Small intestine (tissue), 7 donors: ENCODE results near the gene INPP4B. TPM values are rescaled to one million over a fixed set of nuclear protein-coding genes. Genes with fewer than 3 reads are reported as not detected.

Experiments used
- DNase-seq, 2 donors: peaks; one replicate each; pipeline versions ENCODE4 v3.0.0 to v3.0.0-alpha.2; 2013
- FAIRE-seq: peaks from 2 replicates; lab custom pipeline; 2012; peaks lifted over from hg19 to GRCh38; lab: Jason Lieb, UNC
- H3K27ac ChIP-seq, 3 donors: one replicate each; pipeline ENCODE4 v1.5.1; 2013; ENCODE audit warnings: low read length in 2 of 3, mild to moderate bottlenecking in 2 of 3, control low read depth in 1 of 3, inconsistent platforms in 1 of 3, low read depth in 1 of 3, moderate library complexity in 1 of 3
- H3K27me3 ChIP-seq, 3 donors: one replicate each; pipeline ENCODE4 v1.6.1; 2013; ENCODE audit warnings: low read length in 3 of 3, inconsistent platforms in 1 of 3; ENCODE audit not compliant: control insufficient read depth in 3 of 3, insufficient read depth in 3 of 3
- H3K36me3 ChIP-seq, 3 donors: one replicate each; pipeline ENCODE4 v1.6.1; 2013; ENCODE audit warnings: low read length in 3 of 3, inconsistent platforms in 1 of 3, low read depth in 1 of 3, mild to moderate bottlenecking in 1 of 3, moderate library complexity in 1 of 3; ENCODE audit not compliant: control insufficient read depth in 3 of 3, insufficient read depth in 2 of 3
- H3K4me1 ChIP-seq, 3 donors: one replicate each; pipeline ENCODE4 v1.6.1; 2013; ENCODE audit warnings: low read length in 2 of 3, inconsistent platforms in 1 of 3, low read depth in 1 of 3, mild to moderate bottlenecking in 1 of 3, moderate library complexity in 1 of 3; ENCODE audit not compliant: control insufficient read depth in 3 of 3, insufficient read depth in 2 of 3
- H3K4me3 ChIP-seq, 3 donors: one replicate each; pipeline ENCODE4 v1.5.1; 2013; ENCODE audit warnings: low read length in 3 of 3, control low read depth in 1 of 3, inconsistent platforms in 1 of 3, low read depth in 1 of 3, mild to moderate bottlenecking in 1 of 3, moderate library complexity in 1 of 3
- H3K9me3 ChIP-seq, 2 donors: one replicate each; pipeline ENCODE4 v1.6.1; 2013; ENCODE audit warnings: low read depth in 1 of 2, low read length in 1 of 2; ENCODE audit not compliant: control insufficient read depth in 2 of 2, insufficient read depth in 1 of 2
- WGBS, 3 donors: extraction: QIAGEN DNeasy Blood & Tissue Kit; methylation state at CpG; one replicate each; pipeline ENCODE4 v1.1.7; 2013; 5-methylcytosine and 5-hydroxymethylcytosine counted together
- polyA plus RNA-seq, 4 donors: library from polyadenylated mRNA; stranded (reverse) in 3 of 4; unstranded in 1 of 4; fragments of 200-250 nt in 3 of 4; fragments of 120-200 nt in 1 of 4; gene quantifications; one replicate each; pipeline versions ENCODE4 v1.2.1 to v1.2.3, GENCODE V29; 2013
- donor health status: healthy with polysubstance abuse.
- donor health status: control.
- donor health status: control.
- donor health status: Bipolar disorder and iron deficiency.
- donor health status: healthy.

INPP4B gene
- polyA plus RNA-seq, 4 donors: 2.7 to 6.6 (median 4.2) TPM

GRCh38 chr4:141995056-141995455 is 851.0 kb downstream of the INPP4B start:
- Histone ChIP-seq H3K4me1 (no peaks in the 10 kb centered on the region), H3K9me3 (no peaks in the 10 kb centered on the region), H3K27me3 (no peaks in the 10 kb centered on the region), H3K4me3 (no peak overlapping the region), H3K36me3 (no peaks in the 10 kb centered on the region), H3K27ac (no peak overlapping the region)
- FAIRE-seq (no peak), DNase-seq (no peak)
- 20 to 42% (median 21%) methylated on average over 1 of the region's 1 CpG for WGBS, 3 donors

GRCh38 chr4:141977433-141977832 is 868.7 kb downstream of the INPP4B start:
- Histone ChIP-seq H3K9me3 (peaks cover 1 to 6% of the 10 kb centered on the region in 2 donors), H3K27me3 (no peaks in the 10 kb centered on the region), H3K4me3 (no peak overlapping the region), H3K36me3 (no peaks in the 10 kb centered on the region), H3K27ac (no peak overlapping the region), H3K4me1 (no peaks in the 10 kb centered on the region)
- FAIRE-seq (no peak), DNase-seq (no peak)
- WGBS, 3 donors: 73 to 74% (median 74%) methylated on average over 3 of the region's 3 CpGs
